22Rv1 (cell line): Measurements from ENCODE around the gene ZDHHC8.

ENCODE experiments used
- H3K27ac ChIP-seq: fragments of 450-650 bp; 2 replicates; pipeline ENCODE4 v1.5.1; 2017
- ZFX ChIP-seq: fragments of 450-650 bp; IDR thresholded peaks from 2 replicates; pipeline ENCODE4 v1.6.1; 2017; ENCODE audit warnings: antibody characterized with exemption, borderline replicate concordance
- TF ChIP-seq, protein P1 (sequence below): fragments of 450-650 bp; IDR thresholded peaks from 2 replicates; pipeline ENCODE4 v1.5.1; 2017; ENCODE audit warnings: mild to moderate bottlenecking

The ZDHHC8 gene

DNA sequence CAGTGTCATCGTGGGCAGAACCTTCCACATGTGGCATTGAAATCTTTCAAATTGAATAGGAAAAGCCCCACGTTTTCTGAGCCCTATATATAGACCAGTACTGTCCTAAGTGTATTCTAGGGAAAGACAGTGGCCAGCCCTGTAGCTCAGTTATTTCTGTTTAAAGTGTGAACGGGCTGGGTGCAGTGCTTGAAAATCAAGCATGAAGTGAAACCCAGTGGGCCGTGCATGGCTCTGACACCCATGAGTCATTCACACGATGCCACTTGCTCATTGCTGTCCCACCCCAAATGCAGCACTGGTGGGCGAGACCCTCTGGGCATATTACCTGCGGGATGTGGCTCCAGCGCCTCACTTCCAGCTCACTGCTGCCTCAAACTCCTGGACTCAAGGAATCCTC, 49.0 kb downstream of the ZDHHC8 start:
- TF ChIP-seq ZFX: no peak
- TF ChIP-seq, protein P1, sequence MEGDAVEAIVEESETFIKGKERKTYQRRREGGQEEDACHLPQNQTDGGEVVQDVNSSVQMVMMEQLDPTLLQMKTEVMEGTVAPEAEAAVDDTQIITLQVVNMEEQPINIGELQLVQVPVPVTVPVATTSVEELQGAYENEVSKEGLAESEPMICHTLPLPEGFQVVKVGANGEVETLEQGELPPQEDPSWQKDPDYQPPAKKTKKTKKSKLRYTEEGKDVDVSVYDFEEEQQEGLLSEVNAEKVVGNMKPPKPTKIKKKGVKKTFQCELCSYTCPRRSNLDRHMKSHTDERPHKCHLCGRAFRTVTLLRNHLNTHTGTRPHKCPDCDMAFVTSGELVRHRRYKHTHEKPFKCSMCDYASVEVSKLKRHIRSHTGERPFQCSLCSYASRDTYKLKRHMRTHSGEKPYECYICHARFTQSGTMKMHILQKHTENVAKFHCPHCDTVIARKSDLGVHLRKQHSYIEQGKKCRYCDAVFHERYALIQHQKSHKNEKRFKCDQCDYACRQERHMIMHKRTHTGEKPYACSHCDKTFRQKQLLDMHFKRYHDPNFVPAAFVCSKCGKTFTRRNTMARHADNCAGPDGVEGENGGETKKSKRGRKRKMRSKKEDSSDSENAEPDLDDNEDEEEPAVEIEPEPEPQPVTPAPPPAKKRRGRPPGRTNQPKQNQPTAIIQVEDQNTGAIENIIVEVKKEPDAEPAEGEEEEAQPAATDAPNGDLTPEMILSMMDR: no peak; the same call in none of the 2 replicates
- no peak overlapping the region for H3K27ac ChIP-seq

DNA sequence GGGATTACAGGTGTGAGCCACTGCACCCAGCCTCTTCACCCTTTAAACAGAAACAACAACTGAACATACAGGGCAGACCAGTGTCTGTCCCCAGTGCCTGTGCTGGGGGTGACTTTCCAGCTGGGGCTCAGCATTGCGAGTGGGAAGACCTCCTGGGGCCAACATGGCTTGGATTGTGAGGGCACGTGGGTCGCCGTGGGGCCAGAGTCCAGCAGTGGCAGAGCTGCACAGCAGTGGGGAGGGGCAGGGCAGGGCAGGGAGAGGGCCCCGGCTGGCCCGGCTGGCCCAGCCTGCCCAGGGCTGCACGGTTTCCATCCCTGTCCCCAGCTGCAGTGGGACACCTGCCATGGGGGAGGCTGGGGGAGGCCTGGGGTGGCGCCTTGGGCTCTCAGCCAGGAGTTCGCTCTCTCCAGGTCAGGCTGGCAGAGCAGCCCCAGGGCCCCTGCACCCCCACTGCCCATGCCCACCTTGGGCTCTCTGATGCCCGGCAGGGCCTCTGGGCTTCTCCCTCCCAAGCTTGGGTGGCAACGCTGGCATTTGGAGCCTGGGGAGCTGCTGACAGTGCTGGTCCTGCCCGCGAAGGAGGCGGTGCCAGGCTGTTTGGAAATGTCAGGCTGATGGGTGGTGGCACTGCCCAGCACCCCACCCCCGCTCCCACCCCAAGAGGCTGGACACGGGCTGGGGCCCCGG, 49.7 kb downstream of the ZDHHC8 start:
- TF ChIP-seq, protein P1: no peak
- TF ChIP-seq ZFX: no peak
- H3K27ac ChIP-seq: no peak overlapping the region

DNA sequence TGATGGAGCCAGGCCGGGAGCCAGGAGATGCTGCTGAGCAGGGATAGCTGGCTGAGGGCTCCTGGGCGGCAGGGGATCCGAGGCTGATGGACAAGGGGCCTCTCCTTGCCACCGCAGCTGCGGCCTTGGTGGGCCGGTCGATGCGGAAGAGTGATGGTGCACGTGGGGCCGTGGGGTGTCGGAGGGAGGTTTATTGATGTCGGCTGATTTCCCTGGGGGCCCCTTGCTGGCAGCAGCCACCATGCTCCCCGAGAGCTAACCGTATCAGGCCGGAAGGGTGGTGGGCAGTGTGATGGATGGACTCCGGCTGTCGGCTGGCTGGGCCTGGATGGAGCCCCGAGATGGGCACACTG, 50.3 kb downstream of the ZDHHC8 start:
- no peak overlapping the region for H3K27ac ChIP-seq
- TF ChIP-seq, protein P1: no peak
- no peak for TF ChIP-seq ZFX

DNA sequence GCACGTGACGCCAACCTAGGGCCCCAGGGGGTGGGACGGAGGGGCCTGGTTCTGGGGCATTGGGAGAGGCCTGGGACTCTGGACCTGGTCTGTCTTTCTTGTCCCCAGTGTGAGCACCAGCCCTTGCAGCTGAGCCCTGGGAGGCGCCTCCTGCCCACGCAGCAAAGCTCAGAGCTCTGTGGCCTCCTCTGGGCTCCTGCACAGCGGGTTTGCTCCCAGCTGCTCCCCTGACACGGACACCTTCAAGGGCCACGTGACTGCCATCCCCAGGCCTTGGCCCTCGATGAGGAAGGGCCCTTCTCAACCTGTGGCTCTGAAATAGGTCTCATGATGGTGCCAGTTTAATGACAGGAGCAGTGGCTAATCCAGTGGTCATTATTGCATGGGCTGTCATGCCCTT, 50.8 kb downstream of the ZDHHC8 start:
- H3K27ac ChIP-seq: no peak overlapping the region

DNA sequence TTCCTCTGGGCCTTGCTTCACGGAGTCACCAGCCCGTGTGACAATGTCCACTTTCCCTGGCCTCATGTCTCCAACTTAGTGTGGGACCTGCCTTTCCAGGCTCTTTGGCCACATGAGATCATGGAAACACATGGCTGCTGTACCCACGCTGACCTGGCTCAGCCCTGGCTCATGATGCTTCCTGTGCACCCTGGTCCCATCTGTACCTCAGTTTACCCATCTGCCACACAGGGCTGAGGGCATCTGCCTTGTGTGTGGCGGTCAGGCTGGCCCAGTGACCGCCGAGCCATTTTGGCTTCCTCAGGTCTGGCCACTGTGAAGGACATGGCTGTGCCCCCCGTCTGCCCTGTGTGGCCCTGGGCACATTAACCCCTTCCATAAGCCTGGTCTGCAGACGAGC, 51.5 kb downstream of the ZDHHC8 start:
- no peak for TF ChIP-seq ZFX
- TF ChIP-seq, protein P1: no peak
- H3K27ac ChIP-seq: no peak overlapping the region

More for the DNA sequence above, 50.8 kb downstream of the ZDHHC8 start:
- TF ChIP-seq ZFX: no peak
- TF ChIP-seq, protein P1: no peak

DNA sequence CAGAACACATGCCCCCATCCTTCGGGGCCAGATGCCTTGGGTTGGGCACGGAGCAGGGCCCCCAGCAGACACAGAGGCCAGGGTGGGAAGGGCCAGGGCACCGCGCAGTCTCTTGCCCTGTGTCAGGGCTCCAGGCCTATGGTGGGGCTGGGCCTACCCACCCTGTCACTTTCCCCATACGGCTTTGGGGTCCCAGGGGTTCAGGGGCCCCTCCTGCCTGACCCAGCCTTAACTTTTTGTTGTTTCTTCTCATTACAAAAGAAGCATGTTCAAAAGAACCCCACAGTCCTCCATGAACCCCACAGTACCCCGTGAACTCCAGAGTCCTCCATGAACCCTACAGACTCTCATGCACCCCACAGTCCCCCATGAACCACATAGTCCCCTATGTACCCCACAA, 52.2 kb downstream of the ZDHHC8 start:
- H3K27ac ChIP-seq: no peak overlapping the region
- no peak for TF ChIP-seq ZFX
- TF ChIP-seq, protein P1: no peak

DNA sequence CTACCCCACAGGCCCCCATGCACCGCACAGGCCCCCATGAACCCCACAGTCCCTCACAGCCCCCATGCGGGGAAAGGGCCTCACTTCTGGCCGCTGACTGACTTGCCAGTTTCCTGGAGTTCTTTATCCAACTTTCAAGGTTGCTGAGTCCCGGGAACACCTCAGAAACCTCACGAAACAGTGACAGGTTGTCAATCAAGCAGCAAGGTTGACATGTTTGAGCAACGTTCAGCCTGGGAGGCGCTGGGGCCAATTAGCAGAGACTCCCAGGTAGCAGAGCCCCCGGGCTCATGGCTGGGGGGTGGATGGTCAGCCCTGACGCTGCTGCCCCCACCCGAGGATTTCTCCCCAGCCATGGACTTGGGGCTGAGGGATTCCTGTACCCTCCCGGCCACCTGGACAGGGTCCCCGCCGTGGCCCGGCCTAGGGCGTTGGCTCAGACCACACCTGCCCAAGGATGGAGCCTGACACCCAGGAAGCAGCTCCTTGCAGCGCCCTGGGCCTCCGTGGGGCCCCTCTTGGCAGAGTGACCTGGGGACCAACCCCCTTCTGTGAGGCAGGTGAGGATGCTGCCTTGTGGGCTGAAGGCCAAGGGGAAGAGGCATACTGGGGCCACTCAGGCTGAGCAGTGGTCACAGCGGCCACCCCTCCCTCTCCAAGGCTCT, 53.0 kb downstream of the ZDHHC8 start:
- no peak overlapping the region for H3K27ac ChIP-seq
- TF ChIP-seq, protein P1: no peak
